ENCODE measurements around the gene GOLGA5. TPM values are rescaled to one million over a fixed set of nuclear protein-coding genes. Genes with fewer than 3 reads are reported as not detected.
"Not testable (repeated sequence)": the region's sequence is repeated elsewhere in the genome, so short reads cannot be mapped to it uniquely, and the experiment has no call there.

Gene GOLGA5
- total RNA-seq, 1 donor from 2014 or later = 31.9 TPM

- Histone ChIP-seq H3K4me3 (no peak overlapping the region), H3K9me3 (no peaks in the 10 kb centered on the region), H3K27ac (peak overlapping the region; percentile 12), H3K4me1 (no peaks in the 10 kb centered on the region), H3K36me3 (no peaks in the 10 kb centered on the region), H3K27me3 (ENCODE audit: low read depth) (no peaks in the 10 kb centered on the region)
- ATAC-seq (no peak), DNase-seq (no peak)
- intact Hi-C loops (cut with DNase I) = no loop called here
- TF ChIP-seq CTCF (IDR thresholded peaks at IDR 0.05) = no peak
Observed at GRCh38 chr14:92774572-92774971, 19.5 kb upstream of the GOLGA5 start.

GRCh38 chr14:92775292-92775691 lies 18.8 kb upstream of the GOLGA5 start:
- not testable (repeated sequence) for DNase-seq
- peak overlapping the region; percentile 62 for H3K27ac ChIP-seq
- peak; percentile 88 to 89 for ATAC-seq

GRCh38 chr14:92778868-92779565 lies 15.1 kb upstream of the GOLGA5 start:
- H3K36me3 ChIP-seq; DNase-seq; H3K4me3 ChIP-seq; H3K27me3 ChIP-seq (ENCODE audit: low read depth); intact Hi-C loops (cut with DNase I); H3K4me1 ChIP-seq; H3K9me3 ChIP-seq; H3K27ac ChIP-seq: not testable (repeated sequence)
- peak; percentile 19 to 22 for ATAC-seq

More at GRCh38 chr14:92775292-92775691, 18.8 kb upstream of the GOLGA5 start:
- H3K27me3 ChIP-seq (ENCODE audit: low read depth); H3K4me3 ChIP-seq; H3K9me3 ChIP-seq; H3K4me1 ChIP-seq; intact Hi-C loops (cut with DNase I); H3K36me3 ChIP-seq: not testable (repeated sequence)

- peak; percentile 25 to 63 for ATAC-seq
- Histone ChIP-seq H3K27me3 (ENCODE audit: low read depth) (no peaks in the 10 kb centered on the region), H3K36me3 (no peaks in the 10 kb centered on the region), H3K4me1 (no peaks in the 10 kb centered on the region), H3K4me3 (no peak overlapping the region), H3K9me3 (no peaks in the 10 kb centered on the region), H3K27ac (no peak overlapping the region)
- no peak for TF ChIP-seq CTCF (IDR thresholded peaks at IDR 0.05)
- no peak for DNase-seq
- intact Hi-C loops (cut with DNase I) = no loop called here
Observed at GRCh38 chr14:92780444-92781232, 13.5 kb upstream of the GOLGA5 start.

GRCh38 chr14:92781350-92781749 lies 12.8 kb upstream of the GOLGA5 start:
- no peak overlapping the region for H3K27ac ChIP-seq
- DNase-seq (no peak), ATAC-seq (no peak)
- no peak for TF ChIP-seq CTCF (IDR thresholded peaks at IDR 0.05)
- H3K4me1 ChIP-seq = no peaks in the 10 kb centered on the region
- no peaks in the 10 kb centered on the region for H3K9me3 ChIP-seq
- no peaks in the 10 kb centered on the region for H3K27me3 ChIP-seq (ENCODE audit: low read depth)
- intact Hi-C loops (cut with DNase I) = no loop called here
- no peak overlapping the region for H3K4me3 ChIP-seq
- H3K36me3 ChIP-seq = no peaks in the 10 kb centered on the region

GRCh38 chr14:92783813-92784431 lies 10.2 kb upstream of the GOLGA5 start:
- H3K36me3 ChIP-seq = no peaks in the 10 kb centered on the region
- no peak overlapping the region for H3K27ac ChIP-seq
- ATAC-seq (peak; percentile 72 to 83), DNase-seq (no peak)
- H3K4me1 ChIP-seq = no peaks in the 10 kb centered on the region
- peaks cover 2% of the 10 kb centered on the region for H3K9me3 ChIP-seq
- H3K27me3 ChIP-seq (ENCODE audit: low read depth) = no peaks in the 10 kb centered on the region
- TF ChIP-seq CTCF (IDR thresholded peaks at IDR 0.05) = peak; percentile 59
- intact Hi-C loops (cut with DNase I) = no loop called here
- no peak overlapping the region for H3K4me3 ChIP-seq
